ENCODE data around the gene TGFBR3.

GRCh38 chr1:91881280-91881679 is 4.7 kb downstream of the TGFBR3 start:
- TF ChIP-seq, protein P1, sequence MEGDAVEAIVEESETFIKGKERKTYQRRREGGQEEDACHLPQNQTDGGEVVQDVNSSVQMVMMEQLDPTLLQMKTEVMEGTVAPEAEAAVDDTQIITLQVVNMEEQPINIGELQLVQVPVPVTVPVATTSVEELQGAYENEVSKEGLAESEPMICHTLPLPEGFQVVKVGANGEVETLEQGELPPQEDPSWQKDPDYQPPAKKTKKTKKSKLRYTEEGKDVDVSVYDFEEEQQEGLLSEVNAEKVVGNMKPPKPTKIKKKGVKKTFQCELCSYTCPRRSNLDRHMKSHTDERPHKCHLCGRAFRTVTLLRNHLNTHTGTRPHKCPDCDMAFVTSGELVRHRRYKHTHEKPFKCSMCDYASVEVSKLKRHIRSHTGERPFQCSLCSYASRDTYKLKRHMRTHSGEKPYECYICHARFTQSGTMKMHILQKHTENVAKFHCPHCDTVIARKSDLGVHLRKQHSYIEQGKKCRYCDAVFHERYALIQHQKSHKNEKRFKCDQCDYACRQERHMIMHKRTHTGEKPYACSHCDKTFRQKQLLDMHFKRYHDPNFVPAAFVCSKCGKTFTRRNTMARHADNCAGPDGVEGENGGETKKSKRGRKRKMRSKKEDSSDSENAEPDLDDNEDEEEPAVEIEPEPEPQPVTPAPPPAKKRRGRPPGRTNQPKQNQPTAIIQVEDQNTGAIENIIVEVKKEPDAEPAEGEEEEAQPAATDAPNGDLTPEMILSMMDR (IDR thresholded peaks at IDR 0.05), result no peak
- TF ChIP-seq, protein P2, sequence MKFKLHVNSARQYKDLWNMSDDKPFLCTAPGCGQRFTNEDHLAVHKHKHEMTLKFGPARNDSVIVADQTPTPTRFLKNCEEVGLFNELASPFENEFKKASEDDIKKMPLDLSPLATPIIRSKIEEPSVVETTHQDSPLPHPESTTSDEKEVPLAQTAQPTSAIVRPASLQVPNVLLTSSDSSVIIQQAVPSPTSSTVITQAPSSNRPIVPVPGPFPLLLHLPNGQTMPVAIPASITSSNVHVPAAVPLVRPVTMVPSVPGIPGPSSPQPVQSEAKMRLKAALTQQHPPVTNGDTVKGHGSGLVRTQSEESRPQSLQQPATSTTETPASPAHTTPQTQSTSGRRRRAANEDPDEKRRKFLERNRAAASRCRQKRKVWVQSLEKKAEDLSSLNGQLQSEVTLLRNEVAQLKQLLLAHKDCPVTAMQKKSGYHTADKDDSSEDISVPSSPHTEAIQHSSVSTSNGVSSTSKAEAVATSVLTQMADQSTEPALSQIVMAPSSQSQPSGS (CRISPR knock-in tag; IDR thresholded peaks at IDR 0.05; ENCODE audit: borderline replicate concordance, low read depth), result no peak
- no peak for TF ChIP-seq MAX (CRISPR knock-in tag; IDR thresholded peaks at IDR 0.05)
- no peak for TF ChIP-seq IRF2 (CRISPR knock-in tag; IDR thresholded peaks at IDR 0.05; ENCODE audit: borderline replicate concordance, low read depth)
- TF ChIP-seq ZNF317 (CRISPR knock-in tag; IDR thresholded peaks at IDR 0.05; ENCODE audit: borderline replicate concordance, low read depth), result no peak
